Measurements from ENCODE around the gene SLC43A1. TPM values are rescaled to one million over a fixed set of nuclear protein-coding genes. Genes with fewer than 3 reads are reported as not detected.
A peak's percentile ranks its signal among the peaks of the same experiment; 100 is the strongest.

Gene SLC43A1
- total RNA-seq, 2 donors from 2014 or later, result 8.4 to 9.1 TPM

GRCh38 chr11:57458060-57458409 is 57.5 kb downstream of the SLC43A1 start:
- Histone ChIP-seq H3K4me3 (ENCODE audit: low read length) (no peak overlapping the region), H3K4me1 (ENCODE audit: control insufficient read depth, insufficient read depth, low read length) (no peaks in the 10 kb centered on the region), H3K27ac (ENCODE audit: low read depth, low read length) (no peak overlapping the region), H3K36me3 (ENCODE audit: control insufficient read depth, insufficient read depth, low read length) (no peaks in the 10 kb centered on the region), H3K9ac (ENCODE audit: extremely low read depth, low read length, poor library complexity, severe bottlenecking) (no peak overlapping the region), H3K9me3 (ENCODE audit: control insufficient read depth, low read length) (no peaks in the 10 kb centered on the region), H3K27me3 (ENCODE audit: control insufficient read depth, insufficient read depth, low read length, poor library complexity, severe bottlenecking) (peaks cover 93% of the 10 kb centered on the region)
- Mint-ChIP-seq H3K4me3 (peak overlapping the region; percentile 38), H3K27me3 (ENCODE audit: insufficient read depth) (peaks cover 90% of the 10 kb centered on the region), H3K27ac (no peak overlapping the region), H3K36me3 (ENCODE audit: low read depth) (no peaks in the 10 kb centered on the region), H3K4me1 (peaks cover 17% of the 10 kb centered on the region), H3K9me3 (no peaks in the 10 kb centered on the region)
- TF ChIP-seq CTCF (conservative IDR thresholded peaks at IDR 0.05), result no peak
- DNase-seq, result peak; percentile 82
- 3 to 4% methylated on average over 6 to 15 of the region's 16 CpGs for WGBS, 2 experiments (ENCODE audit: insufficient coverage in 1 of 2, insufficient read length in 1 of 2)

GRCh38 chr11:57457643-57458023 is 57.9 kb downstream of the SLC43A1 start:
- no peak for DNase-seq
- Mint-ChIP-seq H3K27me3 (ENCODE audit: insufficient read depth) (peaks cover 90% of the 10 kb centered on the region), H3K27ac (peak overlapping the region; percentile 76), H3K4me1 (peaks cover 17% of the 10 kb centered on the region), H3K36me3 (ENCODE audit: low read depth) (no peaks in the 10 kb centered on the region), H3K9me3 (no peaks in the 10 kb centered on the region), H3K4me3 (peak overlapping the region; percentile 38)
- no peak overlapping the region for H3K9ac ChIP-seq (ENCODE audit: extremely low read depth, low read length, poor library complexity, severe bottlenecking)
- no peak overlapping the region for H3K4me3 ChIP-seq (ENCODE audit: low read length)
- no peak for TF ChIP-seq CTCF (conservative IDR thresholded peaks at IDR 0.05)
- H3K27ac ChIP-seq (ENCODE audit: low read depth, low read length), result no peak overlapping the region
- no peaks in the 10 kb centered on the region for H3K4me1 ChIP-seq (ENCODE audit: control insufficient read depth, insufficient read depth, low read length)
- no peaks in the 10 kb centered on the region for H3K36me3 ChIP-seq (ENCODE audit: control insufficient read depth, insufficient read depth, low read length)
- H3K27me3 ChIP-seq (ENCODE audit: control insufficient read depth, insufficient read depth, low read length, poor library complexity, severe bottlenecking), result peaks cover 93% of the 10 kb centered on the region
- no peaks in the 10 kb centered on the region for H3K9me3 ChIP-seq (ENCODE audit: control insufficient read depth, low read length)
- 0 to 2% methylated on average over 1 to 5 of the region's 7 CpGs for WGBS, 2 experiments (ENCODE audit: insufficient coverage in 1 of 2, insufficient read length in 1 of 2)

GRCh38 chr11:57456960-57457642 is 58.4 kb downstream of the SLC43A1 start:
- Mint-ChIP-seq H3K9me3 (no peaks in the 10 kb centered on the region), H3K27ac (peak overlapping the region; percentile 76), H3K36me3 (ENCODE audit: low read depth) (no peaks in the 10 kb centered on the region), H3K27me3 (ENCODE audit: insufficient read depth) (peaks cover 90% of the 10 kb centered on the region), H3K4me3 (peak overlapping the region; percentile 38), H3K4me1 (peaks cover 17% of the 10 kb centered on the region)
- 9 to 21% methylated on average over 14 to 19 of the region's 19 CpGs for WGBS, 2 experiments (ENCODE audit: insufficient coverage in 1 of 2, insufficient read length in 1 of 2)
- Histone ChIP-seq H3K9ac (ENCODE audit: extremely low read depth, low read length, poor library complexity, severe bottlenecking) (no peak overlapping the region), H3K4me3 (ENCODE audit: low read length) (no peak overlapping the region), H3K27me3 (ENCODE audit: control insufficient read depth, insufficient read depth, low read length, poor library complexity, severe bottlenecking) (peaks cover 93% of the 10 kb centered on the region), H3K4me1 (ENCODE audit: control insufficient read depth, insufficient read depth, low read length) (no peaks in the 10 kb centered on the region), H3K9me3 (ENCODE audit: control insufficient read depth, low read length) (no peaks in the 10 kb centered on the region), H3K36me3 (ENCODE audit: control insufficient read depth, insufficient read depth, low read length) (no peaks in the 10 kb centered on the region), H3K27ac (ENCODE audit: low read depth, low read length) (no peak overlapping the region)
- DNase-seq, result peak; percentile 97
- TF ChIP-seq CTCF (conservative IDR thresholded peaks at IDR 0.05), result peak; percentile 99

Measured in endodermal cell (in vitro differentiated cells).